Right lung (tissue), 5 donors: ENCODE data around the gene ARHGAP26. TPM values are rescaled to one million over a fixed set of nuclear protein-coding genes. Genes with fewer than 3 reads are reported as not detected.

ENCODE experiments used
- DNase-seq, 2 donors: peaks; one replicate each; pipeline ENCODE4 v3.0.0-alpha.2; 2013
- polyA plus RNA-seq, 5 donors: library from polyadenylated mRNA; unstranded; fragments of 120-200 nt; gene quantifications; one replicate each; pipeline versions ENCODE4 v1.2.1 to v1.2.3, GENCODE V29; 2013; ENCODE audit warnings: inconsistent platforms in 1 of 5, low replicate concordance in 1 of 5; ENCODE audit not compliant: insufficient read length in 5 of 5, insufficient read depth in 1 of 5

The ARHGAP26 gene
- polyA plus RNA-seq, 5 donors = 7.8 to 16.4 (median 14.2) TPM

DNA sequence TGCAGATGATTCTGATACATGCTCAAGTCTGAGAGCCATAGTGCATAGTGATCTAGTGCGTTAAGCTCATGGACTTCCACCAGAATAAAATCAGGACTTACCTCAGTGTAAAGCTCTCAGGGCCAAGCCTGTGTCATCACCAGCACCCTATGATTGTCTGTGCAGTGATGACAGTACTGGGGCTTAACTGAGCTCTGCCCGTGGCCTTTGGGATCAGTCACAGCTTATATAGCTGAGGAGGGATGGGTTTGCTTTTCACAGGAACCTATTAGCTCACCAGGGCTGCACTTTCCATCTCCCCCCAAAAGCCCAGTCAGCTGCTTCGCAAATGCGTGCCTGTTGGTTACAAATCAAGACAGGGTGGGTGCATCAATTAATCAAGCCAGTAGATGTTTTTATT is 386.4 kb downstream of the ARHGAP26 start:
- no peak for DNase-seq

DNA sequence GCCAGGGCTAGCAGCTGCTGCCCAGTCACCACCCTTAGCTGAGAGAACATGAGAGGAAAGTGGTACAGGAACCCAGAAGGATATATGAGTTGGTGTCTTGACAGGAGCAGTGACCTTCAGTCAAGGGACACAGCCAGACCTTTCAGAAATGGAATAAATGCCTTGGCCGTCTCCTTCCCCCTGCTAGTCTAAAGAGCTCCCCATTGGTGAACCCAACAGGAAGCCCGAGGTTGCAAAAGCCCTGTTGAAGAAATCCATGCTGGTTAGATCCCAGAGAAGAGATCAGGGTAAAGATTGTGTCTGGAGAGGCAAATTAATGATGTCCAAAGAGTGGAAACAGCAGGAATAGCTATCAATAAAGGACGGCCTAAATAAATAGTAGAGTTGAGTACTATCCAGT is 388.9 kb downstream of the ARHGAP26 start:
- DNase-seq = no peak

DNA sequence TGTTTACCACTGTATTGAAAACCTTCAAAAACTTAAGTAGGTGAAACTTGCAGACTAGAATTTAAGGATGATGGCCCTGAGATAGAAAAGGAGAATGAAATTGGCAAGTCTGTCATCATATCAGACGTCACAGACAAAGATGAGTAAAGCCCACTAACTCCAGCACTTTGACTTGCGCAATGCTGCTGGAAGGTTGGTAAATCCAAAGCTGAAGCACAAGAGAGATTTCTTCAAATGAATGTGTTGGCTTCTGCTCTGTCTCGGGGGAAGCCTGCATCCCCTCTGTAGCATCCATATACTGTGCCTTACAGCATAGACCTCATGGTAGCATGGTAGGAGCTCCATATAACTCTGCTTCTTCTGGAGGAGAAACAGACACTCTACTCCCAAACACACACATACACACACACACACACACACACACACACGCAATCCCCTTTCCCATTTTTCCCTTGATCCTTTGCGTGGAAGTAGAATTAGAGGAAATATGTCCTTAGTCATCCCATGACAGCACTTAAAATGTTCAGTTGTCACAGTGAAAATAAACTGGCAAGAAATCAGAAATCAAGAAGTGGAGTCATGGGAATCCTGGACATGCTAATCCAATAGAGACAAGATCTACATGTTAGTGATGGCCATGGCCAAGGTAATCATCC is 391.8 kb downstream of the ARHGAP26 start:
- no peak for DNase-seq

DNA sequence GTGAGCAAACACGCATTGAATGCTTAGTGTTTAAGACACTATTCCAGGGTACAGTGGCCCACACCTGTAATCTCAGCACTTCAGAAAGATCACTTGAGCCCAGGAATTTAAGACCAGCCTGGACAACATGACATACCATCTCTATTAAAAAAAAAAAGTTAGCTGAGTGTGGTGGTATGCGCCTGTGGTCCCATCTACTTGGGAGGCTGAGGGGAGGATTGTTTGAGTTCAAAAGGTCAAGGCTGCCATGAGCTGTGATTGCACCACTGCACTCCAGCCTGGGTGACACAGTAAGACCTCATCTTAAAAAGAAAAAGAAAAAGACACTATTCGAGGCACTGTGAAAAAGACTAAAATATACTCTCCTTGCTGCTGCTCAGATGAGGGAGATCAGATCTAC is 392.6 kb downstream of the ARHGAP26 start:
- DNase-seq = no peak

DNA sequence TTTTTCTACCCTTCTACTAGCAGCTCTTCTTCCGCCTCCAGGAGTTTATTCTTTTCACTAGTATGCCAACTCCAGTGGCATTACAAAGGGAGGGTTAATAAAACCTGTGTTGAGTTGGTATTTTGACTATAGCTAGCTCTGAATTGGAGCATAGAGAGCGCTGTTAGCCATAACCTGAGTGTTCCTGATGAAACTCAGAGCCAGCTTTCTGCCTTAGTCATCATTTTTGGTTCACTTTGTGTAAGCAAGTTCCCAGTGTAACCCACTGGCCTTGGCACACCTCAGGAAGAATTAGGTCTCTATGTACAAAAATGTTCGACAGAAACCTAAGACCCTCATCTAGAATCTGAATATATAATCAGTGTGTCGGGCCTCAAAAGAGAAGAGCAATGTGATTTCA is 394.4 kb downstream of the ARHGAP26 start:
- no peak for DNase-seq

DNA sequence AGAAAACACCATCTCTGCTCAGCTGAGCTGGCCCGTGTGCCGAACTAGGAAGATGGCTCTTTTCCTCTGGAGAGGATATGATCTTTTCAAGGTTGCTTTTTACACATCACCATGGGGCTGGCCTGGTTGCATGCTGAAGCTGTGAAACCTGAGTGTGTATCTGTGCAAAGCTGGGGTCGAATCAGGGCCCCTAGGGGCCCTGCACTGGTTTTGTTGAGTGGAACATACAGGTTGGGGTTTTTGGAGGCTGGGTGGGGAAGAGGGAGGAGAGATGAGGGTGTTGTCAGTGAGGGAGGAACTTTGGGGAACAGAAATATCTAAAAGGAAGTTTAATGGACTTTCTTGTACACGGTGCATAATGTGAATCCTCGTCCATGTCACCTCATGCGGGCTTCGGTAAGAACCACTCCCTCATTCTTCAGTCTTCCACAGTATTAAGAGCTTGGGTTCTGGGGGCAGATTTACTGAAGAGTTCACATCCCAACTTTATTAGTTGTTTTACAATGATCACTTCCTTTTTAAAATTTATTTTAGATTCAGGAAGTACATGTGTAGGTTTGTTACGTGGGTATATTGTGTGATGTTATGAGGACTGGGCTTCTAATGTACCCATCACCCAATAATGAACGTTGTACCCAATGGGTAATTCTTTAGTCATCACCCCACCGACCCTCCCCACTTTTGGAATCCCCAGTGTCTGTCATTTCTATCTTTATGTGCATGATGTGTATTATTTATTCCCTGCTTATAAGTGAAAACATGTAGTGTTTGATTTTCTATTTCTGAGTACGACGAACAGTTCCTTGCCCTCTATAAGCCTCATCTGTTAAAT is 395.1 kb downstream of the ARHGAP26 start:
- no peak for DNase-seq

DNA sequence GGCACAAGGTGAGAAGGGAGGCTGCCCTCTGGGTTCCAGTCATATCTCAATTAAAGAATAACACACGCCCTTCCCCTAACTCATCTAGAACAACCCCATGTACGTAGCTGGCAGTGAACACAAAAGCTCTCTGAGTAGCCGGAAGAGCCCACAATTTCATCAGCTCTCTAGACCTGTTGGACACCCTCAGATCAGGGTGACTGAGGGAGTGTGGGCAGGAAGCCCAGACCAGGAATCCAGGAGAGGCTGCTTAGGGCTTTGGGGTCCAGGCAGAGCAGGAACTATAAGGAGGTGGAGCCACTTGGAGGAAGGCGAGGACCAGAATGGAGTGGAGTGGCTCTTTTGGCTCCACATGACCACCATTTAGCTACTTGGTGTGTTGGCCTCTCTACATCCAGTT is 395.9 kb downstream of the ARHGAP26 start:
- no peak for DNase-seq

DNA sequence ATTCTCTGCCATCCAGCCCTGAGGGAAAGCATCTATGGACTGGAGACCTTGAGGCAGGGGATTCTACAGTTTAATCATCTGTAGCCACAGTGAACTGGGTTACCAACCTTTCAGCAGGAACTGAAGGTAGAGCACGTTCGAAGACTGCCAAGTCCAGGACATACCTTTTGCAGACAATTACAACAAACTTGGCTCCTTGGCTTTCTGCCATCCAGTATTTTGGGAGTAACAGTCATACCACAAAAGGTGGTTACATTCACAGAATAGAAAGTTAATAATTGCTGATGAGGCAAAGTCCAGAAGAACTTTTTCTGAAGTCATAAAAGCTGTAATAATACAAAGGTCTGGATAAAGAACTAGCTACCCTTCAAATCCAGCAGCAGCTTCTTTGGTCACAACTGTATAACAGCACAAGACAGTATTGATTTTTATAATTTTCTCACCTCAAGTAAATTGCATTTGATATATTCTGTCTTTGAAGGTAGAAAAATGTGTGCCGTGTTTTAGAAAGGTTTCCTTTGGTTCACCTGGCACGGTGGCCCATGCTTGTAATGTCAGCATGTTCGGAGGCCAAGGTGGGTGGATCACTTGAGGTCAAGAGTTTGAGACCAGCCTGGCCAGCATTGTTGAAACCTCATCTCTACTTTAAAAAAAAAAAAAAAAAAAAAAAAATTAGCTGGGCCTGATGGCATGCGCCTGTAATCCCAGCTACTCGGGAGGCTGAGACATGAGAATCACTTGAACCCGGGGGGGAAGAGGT is 396.7 kb downstream of the ARHGAP26 start:
- no peak for DNase-seq

DNA sequence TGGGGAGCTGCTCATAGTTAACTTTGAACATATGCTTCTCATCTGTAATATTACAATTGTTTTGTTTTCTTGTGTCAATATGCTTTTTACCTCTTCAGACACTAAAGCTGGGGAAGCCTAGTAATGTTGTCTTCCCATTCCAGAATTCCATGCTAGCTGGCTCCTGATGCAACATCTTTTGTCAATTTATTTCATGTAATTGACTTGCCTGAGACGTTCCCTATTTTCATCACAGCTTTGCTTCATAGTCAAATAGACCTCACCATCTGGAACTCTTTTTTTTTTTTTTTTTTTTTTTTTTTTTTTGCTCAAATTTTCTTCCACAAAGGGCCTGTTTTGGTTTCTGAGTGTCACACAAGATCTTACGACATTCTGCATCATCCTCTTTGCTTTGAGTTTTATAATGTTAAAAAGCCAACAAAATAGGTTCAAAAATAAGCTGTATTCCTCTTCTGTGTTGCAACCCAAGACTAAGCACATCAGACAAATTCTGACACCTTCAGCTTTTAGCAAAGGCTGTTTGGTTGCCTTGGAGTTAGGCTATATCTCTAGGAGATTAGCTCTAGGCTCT is 398.1 kb downstream of the ARHGAP26 start:
- DNase-seq = no peak

DNA sequence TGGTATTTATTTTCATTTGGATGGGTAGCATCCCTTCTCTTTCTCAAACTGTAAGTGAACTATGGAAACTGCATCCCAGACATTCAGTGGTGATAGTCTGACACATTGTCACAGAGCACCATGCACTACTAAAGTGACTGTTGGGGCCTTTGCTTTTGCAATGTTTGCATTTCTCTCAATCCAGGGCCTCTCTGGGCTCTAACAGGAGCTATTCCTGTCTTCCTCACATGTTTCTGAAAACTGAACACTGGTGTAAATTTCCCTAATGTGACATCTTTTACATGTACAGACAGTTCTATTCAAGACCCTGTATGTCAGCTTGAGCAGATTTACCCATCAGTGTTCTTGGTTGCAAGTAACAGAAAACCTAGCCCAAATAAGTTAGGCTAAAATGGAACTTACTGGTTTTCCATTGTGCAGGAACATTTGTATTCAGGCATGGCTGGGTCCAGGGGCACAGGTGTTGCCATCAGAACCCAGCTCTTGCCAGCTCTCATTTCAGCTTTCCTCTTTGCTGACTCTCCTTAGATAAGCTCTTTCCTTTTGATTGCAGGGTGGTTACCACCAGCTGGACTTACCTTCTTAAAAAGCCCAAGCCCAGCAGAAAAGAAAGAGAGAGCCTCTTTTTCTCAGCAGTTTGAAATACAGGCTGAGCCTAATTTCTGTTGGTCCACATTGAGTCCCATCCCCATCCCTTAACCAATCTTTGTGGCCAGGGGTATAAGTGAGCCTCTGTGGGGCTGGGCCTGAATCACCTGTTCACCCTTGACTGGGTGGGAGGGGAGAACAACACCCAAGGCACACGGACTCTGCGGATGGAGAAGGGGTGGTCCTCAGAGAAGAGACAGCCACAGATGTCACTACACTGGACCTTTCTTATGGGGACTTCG is 399.0 kb downstream of the ARHGAP26 start:
- DNase-seq = no peak

DNA sequence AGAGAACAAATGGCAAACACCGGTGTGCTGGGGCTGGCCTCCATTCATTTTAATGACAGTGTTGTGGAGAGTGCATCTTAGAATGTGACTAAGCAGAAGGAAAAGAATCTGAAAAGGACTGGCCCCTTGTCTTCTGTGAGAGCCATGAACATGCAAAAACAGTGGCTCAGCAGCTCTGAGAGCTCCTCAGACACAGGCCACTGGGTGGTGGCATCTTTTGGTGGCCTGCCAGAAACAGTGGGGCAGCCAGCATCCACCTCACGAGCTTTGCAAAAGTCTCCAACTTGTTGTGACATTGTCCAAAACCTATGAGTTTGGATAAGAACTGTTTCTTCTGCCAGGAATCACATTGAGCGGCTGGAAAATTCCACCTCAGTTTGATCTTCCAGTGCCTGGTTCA is 399.9 kb downstream of the ARHGAP26 start:
- DNase-seq = no peak

DNA sequence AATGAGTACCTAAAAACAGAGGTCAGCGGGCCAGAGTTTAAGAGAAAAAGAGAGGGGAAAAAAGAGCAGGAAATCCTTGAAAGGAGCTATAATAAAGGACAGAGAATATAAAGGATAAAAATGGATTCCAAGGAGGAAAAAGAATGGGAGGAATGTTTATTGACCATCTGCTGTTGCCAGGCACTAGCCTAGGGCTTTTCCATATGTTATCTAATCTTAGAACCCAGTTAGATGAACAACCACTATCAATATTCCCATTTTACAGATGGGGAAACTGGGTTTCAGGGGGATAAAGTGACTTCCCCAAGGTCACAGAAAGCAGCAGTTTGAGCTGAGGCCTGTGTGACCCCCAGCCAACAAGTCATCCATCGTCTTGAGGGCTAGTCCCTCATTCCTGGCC is 400.8 kb downstream of the ARHGAP26 start:
- DNase-seq = no peak

DNA sequence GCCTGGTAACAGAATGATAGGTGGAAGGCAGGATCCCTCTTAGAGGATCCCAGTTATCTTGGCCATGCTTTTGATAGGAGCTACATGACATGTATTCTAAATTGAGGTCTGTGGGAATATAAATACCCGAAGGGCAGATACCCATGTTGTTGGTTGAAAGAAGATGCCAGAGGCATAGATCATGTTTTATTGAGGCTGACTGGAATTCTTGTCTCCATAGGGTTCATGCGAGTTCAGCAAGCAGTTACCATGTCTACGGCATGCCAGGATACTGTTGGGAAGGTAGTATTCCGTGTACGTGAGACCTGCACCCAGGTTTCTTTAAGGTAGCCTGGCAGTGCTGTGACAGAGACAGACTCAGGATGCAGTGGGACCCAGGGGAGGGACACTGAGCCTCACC is 402.6 kb downstream of the ARHGAP26 start:
- no peak for DNase-seq

DNA sequence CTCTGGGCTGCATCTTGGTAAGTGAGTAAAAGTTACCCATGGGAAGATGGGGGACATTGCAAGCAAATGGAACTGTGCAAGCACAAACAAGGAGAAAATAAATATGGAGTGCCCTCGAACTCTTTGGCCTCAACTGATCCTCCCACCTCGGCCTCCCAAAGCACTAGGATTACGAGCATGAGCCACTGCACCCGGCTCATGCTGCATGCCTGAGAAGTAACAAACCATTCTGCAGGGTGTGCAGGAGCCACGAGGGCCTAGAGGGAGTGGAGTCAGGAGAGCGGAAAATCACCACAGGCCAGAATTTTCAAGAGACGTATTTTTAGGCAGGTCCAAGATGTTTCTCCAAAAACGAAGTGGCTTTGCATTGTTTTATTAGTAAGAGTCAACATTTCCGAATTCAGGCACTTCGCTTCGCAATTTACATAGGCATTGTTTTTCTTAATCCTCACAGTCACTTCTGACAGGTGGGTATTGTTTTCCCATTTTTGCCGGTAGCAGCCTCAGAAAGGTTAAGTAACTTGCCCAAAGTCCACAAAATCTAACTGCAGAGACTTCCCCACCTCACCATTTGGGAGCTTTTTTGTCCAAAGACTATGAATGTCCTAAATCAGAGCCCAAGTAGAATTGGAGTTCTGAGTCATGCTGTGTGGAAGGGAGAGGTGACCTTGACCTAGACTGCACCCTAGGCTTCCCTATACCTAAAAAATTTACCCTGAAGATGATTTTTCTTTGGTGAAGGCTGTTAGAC is 403.1 kb downstream of the ARHGAP26 start:
- no peak for DNase-seq

DNA sequence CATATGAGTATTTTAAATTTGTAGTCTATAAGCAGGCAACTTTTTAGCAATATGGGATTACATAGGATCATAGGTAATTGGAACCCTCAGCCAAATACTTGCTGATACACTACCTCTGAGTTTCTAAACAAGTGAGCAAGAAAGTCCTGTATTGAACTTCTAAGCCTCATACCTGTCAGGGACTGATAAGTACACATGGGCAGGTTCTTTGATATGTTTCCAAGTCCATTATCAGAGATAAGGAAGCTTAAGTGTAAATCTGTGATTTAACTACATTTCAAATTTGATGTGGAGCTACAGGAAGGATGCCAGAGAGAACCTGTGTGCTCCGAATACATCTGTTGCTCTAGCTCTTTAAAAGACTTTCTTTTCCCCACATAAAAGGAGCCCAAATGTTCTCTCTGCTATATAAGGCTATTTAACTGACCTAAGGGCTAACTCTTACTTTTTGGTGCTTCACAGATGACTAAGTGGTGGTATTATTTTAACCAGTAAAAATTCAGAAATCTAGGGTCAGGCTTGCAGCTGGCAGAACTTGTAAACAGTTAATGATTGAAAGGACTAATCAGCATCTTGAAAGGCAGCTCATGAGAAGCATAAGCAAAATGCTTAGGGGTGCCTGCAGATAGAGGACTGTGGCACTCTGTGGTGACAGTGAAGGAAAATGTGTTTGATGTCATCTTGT is 404.7 kb downstream of the ARHGAP26 start:
- DNase-seq = no peak

DNA sequence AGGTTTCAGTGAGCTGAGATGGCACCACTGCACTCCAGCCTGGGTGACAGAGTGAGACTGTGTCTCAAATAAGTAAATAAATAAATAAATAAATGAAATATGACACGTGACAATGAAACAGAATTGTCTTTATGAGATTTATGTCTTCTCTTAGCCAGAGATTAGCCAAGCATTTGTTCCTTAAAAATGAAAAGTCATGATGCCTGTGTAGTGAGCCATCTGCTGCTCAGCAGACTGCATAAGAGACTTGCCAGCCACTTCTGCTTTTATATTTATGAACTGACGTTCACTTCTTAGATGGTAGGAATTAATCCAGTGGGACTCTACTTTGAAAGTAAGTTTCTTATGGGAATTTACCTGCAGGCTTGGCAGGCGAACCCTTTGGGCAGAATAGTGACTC is 405.9 kb downstream of the ARHGAP26 start:
- DNase-seq = no peak

DNA sequence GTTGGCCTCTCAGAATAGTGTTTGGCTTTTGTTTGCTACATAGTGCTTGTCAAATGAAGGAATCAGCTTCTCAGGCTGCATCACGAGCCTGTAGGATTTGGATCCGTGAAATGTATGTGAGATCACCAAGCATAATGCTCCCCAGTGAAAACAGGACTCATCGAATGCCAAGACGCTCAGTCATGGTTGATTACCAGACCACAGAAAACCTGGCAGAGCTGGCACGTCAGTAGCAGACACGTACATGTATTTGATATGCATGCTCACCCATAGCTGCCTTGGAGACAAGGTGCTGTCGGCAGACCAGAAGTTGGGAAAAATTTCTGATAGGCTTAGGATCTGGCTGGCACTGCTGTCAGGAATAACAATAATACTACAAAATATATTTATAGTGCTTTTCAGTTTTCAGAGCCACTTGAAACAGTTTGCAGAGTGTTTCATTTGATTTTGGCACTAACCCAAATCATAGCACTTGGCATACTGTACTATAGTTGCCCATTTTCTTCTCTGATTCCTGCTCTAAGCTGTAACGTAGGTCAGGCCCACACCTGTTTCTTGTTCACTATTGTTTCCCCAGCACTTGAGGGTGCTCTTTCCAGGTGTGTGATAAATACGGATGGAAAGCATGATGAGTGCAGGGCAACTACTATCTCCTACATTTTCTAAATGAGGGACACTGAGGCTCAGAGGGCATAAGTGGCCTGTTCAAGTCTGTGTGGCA is 407.2 kb downstream of the ARHGAP26 start:
- peak in 1 of 2 donors; percentile 21 for DNase-seq

DNA sequence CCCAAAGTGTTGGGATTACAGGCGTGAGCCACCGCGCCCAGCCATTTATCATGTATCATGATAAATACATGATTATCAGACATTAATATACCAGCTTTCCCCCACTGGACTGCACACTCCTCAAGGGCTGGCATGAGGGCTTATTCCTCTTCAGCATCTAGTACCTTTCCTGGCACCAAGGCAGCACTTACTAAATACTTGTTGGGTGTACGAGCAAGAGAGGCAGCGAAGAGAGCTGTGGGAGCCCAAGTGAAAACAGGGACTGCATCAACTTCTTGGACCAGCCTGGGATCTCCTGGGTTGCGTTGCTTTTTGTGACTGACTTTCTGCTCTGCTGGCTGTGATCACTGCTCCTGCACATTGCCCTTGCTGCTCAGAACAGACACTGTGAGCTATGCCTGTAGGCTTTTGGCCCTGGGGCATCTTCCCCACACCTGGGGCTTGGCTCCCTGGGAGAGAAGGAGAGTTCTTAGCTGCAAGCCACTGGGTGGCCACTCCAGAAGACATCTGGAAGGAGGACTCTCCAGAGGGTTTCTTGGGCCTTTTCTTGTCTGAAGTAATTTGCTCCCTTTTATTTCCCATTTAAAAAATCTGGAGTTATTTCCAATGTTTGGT is 409.1 kb downstream of the ARHGAP26 start:
- DNase-seq = no peak

DNA sequence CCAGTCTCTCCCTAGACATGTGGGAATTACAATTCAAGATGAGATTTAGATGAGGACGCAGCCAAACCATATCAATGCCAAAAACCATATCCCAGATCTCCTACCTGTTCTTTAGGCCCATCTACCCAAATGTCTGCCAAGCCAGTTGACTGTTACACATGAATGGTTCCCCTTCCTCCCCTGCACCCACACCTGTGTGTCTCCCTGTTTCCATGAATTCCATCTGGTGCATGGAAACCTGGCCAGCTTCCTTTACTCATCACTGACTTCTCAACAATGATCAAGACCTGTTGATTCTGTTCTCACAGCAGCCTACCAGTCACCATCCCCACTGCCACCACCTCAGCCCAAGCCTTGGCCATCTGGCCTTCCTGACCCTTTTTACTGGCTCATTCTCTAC is 410.6 kb downstream of the ARHGAP26 start:
- DNase-seq = no peak
